Thyroid gland (tissue), 4 donors: ENCODE measurements around the gene OXTR. TPM values are rescaled to one million over a fixed set of nuclear protein-coding genes. Genes with fewer than 3 reads are reported as not detected.

ENCODE experiments used
- DNase-seq, 2 donors: peaks; one replicate each; pipeline ENCODE4 v3.0.0-alpha.2; 2019
- H3K27ac ChIP-seq, 3 donors: fragments of 200-600 bp; sonication (generic); 1 replicate in 2 of 3; 2 replicates in 1 of 3; pipeline ENCODE4 v1.5.1; 2016 to 2019; ENCODE audit warnings: mild to moderate bottlenecking in 1 of 3, moderate library complexity in 1 of 3
- H3K27me3 ChIP-seq: fragments of 200-600 bp; sonication (generic); one replicate; pipeline ENCODE4 v1.5.1; 2019
- H3K36me3 ChIP-seq, 2 donors: fragments of 200-600 bp; sonication (generic); one replicate each; pipeline ENCODE4 v1.5.1; 2016 to 2019
- H3K4me1 ChIP-seq, 2 donors: fragments of 200-600 bp; sonication (generic); one replicate each; pipeline ENCODE4 v1.5.1; 2017 to 2019
- H3K4me3 ChIP-seq, 3 donors: fragments of 200-600 bp; sonication (generic); replicated peaks in 1 of 3; 1 replicate in 2 of 3; 2 replicates in 1 of 3; pipeline ENCODE4 v1.5.1; 2016; ENCODE audit warnings: mild to moderate bottlenecking in 1 of 3
- H3K9me3 ChIP-seq: fragments of 200-600 bp; sonication (generic); one replicate; pipeline ENCODE4 v1.5.1; 2017
- POLR2A ChIP-seq, 2 donors: fragments of 450-650 bp; IDR thresholded peaks; one replicate each; pipeline ENCODE4 v1.6.1; 2017; ENCODE audit warnings: antibody characterized with exemption in 2 of 2, mild to moderate bottlenecking in 2 of 2, moderate library complexity in 1 of 2
- WGBS, 2 donors: methylation state at CpG; one replicate each; pipeline ENCODE4 v1.1.5; 2017; 5-methylcytosine and 5-hydroxymethylcytosine counted together
- intact Hi-C: fragments of 100-400 bp; cut with DNase I; formaldehyde crosslinking; loops from one replicate; pipeline ENCODE4 v1.15.1; 2023
- total RNA-seq, 4 donors: library from RNA; depleted of rRNA; stranded (reverse); fragments of >200 nt; gene quantifications; one replicate each; pipeline ENCODE4 v1.2.3, GENCODE V29; 2016
- TF ChIP-seq, protein P1 (sequence below), 6 experiments: fragments of 200-600 bp in 3 of 6; fragments of 450-650 bp in 3 of 6; sonication (generic) in 3 of 6; IDR thresholded peaks; one replicate each; pipeline ENCODE4 v1.5.1; 2016 to 2019; ENCODE audit warnings: antibody characterized with exemption in 6 of 6, mild to moderate bottlenecking in 2 of 6, inconsistent platforms in 1 of 6, moderate library complexity in 1 of 6

The OXTR gene
- total RNA-seq, 4 donors from 2014 or later: 0.13 to 0.56 (median 0.39) TPM

DNA sequence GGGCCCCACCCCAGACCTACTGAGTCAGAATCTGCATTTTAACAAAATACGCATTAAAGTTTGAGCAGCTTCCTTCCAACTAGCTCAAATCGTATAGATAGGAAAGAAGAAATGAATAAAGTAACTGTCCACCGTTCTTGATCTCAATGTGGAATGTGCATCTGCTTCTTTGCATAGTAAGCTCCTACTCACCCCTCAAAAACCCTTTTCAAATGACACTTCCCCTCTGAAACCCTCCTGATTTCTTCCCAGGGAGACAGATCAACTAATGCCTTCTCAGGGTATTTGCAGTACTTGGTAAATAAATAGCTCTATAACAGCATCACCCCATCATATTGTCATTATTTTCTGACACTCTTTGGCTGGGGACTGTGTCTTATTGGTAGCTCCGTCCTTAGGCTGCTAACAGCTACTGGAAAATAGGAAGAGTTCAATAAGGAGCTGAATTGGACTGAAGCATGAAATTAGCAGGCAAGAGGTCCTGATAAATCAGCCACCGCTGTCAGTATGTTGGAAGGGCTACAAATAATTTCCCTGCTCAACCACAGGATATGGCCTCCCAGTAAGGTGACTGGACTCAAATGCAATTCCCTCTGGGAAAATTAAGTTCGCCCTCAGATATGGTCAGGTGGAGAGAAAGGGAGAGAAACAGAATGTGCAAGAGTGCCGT lies 10.2 kb downstream of the OXTR start:
- H3K27me3 ChIP-seq: no peaks in the 10 kb centered on the region
- TF ChIP-seq, protein P1, sequence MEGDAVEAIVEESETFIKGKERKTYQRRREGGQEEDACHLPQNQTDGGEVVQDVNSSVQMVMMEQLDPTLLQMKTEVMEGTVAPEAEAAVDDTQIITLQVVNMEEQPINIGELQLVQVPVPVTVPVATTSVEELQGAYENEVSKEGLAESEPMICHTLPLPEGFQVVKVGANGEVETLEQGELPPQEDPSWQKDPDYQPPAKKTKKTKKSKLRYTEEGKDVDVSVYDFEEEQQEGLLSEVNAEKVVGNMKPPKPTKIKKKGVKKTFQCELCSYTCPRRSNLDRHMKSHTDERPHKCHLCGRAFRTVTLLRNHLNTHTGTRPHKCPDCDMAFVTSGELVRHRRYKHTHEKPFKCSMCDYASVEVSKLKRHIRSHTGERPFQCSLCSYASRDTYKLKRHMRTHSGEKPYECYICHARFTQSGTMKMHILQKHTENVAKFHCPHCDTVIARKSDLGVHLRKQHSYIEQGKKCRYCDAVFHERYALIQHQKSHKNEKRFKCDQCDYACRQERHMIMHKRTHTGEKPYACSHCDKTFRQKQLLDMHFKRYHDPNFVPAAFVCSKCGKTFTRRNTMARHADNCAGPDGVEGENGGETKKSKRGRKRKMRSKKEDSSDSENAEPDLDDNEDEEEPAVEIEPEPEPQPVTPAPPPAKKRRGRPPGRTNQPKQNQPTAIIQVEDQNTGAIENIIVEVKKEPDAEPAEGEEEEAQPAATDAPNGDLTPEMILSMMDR (IDR thresholded peaks at IDR 0.05): no peak
- TF ChIP-seq POLR2A (IDR thresholded peaks at IDR 0.05): no peak
- H3K9me3 ChIP-seq: no peaks in the 10 kb centered on the region
- WGBS, 2 donors: 90 to 91% methylated on average over 7 of the region's 7 CpGs
- no peaks in the 10 kb centered on the region for H3K4me1 ChIP-seq
- no peak overlapping the region for H3K4me3 ChIP-seq
- no peak overlapping the region for H3K27ac ChIP-seq
- H3K36me3 ChIP-seq: no peaks in the 10 kb centered on the region
- DNase-seq: no peak
- intact Hi-C loops: no loop called here

DNA sequence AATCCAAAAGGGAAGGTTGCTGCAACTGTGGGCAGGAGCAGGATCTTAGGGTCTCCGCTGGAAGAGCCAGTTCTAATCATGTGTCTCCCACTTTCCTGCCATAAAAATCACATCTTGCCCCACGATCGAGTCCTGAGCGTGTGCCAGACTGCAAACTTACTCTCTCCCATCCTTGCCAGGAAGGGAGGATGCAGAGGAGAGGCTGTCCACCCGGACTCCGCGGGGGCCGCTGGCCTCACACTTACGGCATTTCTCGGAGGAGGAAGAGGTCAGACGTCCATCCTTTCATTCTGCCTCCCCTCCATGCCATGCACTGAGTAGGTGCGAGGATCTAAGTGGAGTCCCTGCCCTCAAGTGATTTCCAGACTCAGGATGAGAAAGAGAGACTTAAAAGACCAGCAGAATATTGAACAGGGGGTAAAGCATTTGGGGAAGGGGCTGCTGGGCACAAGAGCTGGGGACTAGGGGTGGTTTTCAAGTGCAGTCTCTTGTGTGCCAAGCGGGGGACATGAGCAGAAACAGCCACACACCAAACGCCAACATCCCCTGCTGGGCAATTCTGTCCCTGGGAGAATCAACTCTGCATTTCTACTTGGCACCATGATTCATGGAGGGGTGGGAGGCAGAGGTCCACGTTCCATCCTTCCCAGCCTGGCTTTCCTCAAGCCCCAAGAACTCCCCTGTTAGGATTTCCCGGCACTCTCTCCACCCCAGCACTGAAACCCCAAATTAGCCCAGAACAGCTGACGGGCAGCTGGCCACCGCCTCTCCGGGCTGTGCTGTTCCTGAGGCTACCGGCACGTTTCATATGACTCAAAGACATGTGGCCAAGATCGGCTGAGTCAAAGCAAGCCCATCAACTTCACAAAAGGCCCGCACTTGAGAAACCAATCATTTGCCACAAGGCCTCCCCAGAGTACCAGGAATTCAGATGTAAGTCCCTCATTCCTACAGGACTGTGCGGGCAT lies 11.6 kb downstream of the OXTR start:
- no peak for TF ChIP-seq POLR2A (IDR thresholded peaks at IDR 0.05)
- TF ChIP-seq, protein P1 (IDR thresholded peaks at IDR 0.05): no peak
- H3K4me3 ChIP-seq: no peak overlapping the region
- no peak for DNase-seq
- intact Hi-C loops: no loop called here
- WGBS, 2 donors: 80 to 86% methylated on average over 24 of the region's 24 CpGs
- no peak overlapping the region for H3K27ac ChIP-seq
- H3K9me3 ChIP-seq: no peaks in the 10 kb centered on the region
- H3K36me3 ChIP-seq: no peaks in the 10 kb centered on the region
- H3K4me1 ChIP-seq: no peaks in the 10 kb centered on the region
- no peaks in the 10 kb centered on the region for H3K27me3 ChIP-seq

DNA sequence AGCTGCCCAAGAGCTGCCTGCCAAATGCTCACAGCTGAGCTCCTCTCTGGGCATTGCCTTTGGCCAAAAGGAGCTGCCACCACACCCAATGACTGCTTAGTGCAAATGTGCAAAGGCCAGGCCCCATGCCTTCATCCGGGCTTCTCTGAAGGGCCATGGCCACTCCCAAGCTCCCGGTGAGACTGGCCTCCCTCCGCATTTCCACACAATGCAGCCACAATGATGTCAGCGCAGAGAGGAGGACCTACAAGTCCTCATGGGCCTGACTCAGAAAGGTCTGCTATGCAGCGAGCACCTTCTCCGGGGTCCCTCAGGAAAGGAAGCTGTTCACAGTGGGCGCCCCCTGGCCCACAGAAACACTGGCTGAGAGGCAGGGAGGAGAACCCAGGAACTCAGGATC lies 12.7 kb downstream of the OXTR start:
- 82 to 89% methylated on average over 6 to 7 of the region's 7 CpGs for WGBS, 2 donors
- TF ChIP-seq, protein P1 (IDR thresholded peaks at IDR 0.05): no peak
- TF ChIP-seq POLR2A (IDR thresholded peaks at IDR 0.05): no peak
- no peaks in the 10 kb centered on the region for H3K36me3 ChIP-seq
- DNase-seq: no peak
- intact Hi-C loops: no loop called here
- no peaks in the 10 kb centered on the region for H3K4me1 ChIP-seq
- no peaks in the 10 kb centered on the region for H3K9me3 ChIP-seq
- H3K4me3 ChIP-seq: no peak overlapping the region
- no peak overlapping the region for H3K27ac ChIP-seq
- no peaks in the 10 kb centered on the region for H3K27me3 ChIP-seq

DNA sequence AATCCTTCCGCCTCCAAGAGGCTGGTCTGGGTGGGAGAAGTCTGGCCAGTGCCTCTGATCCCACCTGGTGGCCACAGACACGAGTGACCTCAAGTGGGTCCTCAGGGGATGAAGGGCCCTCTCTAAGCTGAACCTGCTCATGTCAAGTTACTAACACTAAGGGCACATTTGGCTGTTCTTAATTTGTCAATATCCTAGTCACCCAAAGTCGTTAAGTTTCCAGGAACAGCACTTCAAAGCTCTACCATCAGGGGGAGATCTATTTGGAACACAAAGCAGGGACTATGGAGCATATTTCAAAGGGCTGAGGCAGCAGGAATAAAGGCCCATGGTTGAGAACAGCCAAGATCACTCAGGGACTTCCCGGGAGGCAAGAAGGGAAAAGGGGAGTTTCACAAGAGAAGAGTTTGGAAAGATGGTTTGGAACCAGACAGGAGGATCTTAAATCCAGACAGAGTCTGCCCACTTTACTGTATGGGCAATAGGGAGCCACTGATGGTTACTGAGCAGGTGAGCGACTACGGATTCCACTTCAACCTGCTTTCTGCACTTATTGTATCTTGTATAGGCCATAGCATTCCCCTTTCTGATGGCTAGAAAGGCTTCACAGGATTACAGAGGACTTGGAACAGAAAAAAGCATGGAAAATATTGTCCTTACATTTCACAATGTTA lies 13.7 kb downstream of the OXTR start:
- no peaks in the 10 kb centered on the region for H3K4me1 ChIP-seq
- H3K36me3 ChIP-seq: no peaks in the 10 kb centered on the region
- no peak overlapping the region for H3K4me3 ChIP-seq
- TF ChIP-seq, protein P1 (IDR thresholded peaks at IDR 0.05): no peak
- TF ChIP-seq POLR2A (IDR thresholded peaks at IDR 0.05): no peak
- no peak overlapping the region for H3K27ac ChIP-seq
- no peaks in the 10 kb centered on the region for H3K9me3 ChIP-seq
- no peak for DNase-seq
- 72 to 81% methylated on average over 6 of the region's 6 CpGs for WGBS, 2 donors
- H3K27me3 ChIP-seq: no peaks in the 10 kb centered on the region
- intact Hi-C loops: no loop called here
